ENCODE measurements around the gene NR2C1.
"Not testable (repeated sequence)": the region's sequence is repeated elsewhere in the genome, so short reads cannot be mapped to it uniquely, and the experiment has no call there.

Gene NR2C1

DNA sequence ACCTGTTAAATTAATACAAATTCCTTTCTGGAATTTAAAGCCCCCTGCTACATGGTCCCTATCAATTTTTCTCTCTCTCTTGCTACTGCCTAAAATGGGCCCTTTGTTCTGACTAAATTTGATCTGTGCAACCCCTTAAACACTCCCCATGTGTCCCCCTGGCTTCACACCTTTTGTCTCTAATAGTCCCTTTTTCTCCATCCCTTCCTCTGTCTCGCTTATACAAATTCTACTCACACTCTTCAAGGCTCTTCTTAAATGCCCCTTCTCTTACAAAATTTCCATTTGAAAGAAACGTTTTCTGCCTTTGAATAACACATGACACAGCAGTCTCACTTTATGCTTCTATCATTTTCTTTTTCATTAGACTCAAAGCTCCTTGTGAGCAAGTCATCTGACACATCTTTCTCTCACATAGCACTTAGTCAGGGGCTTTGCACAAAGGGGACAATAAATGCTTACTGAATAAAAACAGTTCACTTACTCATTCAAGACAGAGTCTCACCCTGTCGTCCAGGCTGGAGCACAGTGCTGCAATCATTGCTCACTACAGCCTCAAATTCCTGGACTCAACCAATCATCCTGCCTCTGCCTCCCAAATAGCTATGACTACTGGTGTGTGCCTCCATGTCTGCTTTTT, 41.5 kb upstream of the NR2C1 start:
- DNase-seq (ENCODE audit: low read depth), result no peak
- H3K4me3 ChIP-seq (ENCODE audit: low read length), result no peak overlapping the region
- TF ChIP-seq, protein P1, sequence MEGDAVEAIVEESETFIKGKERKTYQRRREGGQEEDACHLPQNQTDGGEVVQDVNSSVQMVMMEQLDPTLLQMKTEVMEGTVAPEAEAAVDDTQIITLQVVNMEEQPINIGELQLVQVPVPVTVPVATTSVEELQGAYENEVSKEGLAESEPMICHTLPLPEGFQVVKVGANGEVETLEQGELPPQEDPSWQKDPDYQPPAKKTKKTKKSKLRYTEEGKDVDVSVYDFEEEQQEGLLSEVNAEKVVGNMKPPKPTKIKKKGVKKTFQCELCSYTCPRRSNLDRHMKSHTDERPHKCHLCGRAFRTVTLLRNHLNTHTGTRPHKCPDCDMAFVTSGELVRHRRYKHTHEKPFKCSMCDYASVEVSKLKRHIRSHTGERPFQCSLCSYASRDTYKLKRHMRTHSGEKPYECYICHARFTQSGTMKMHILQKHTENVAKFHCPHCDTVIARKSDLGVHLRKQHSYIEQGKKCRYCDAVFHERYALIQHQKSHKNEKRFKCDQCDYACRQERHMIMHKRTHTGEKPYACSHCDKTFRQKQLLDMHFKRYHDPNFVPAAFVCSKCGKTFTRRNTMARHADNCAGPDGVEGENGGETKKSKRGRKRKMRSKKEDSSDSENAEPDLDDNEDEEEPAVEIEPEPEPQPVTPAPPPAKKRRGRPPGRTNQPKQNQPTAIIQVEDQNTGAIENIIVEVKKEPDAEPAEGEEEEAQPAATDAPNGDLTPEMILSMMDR (conservative IDR thresholded peaks at IDR 0.05; ENCODE audit: low read depth, low read length), result no peak

DNA sequence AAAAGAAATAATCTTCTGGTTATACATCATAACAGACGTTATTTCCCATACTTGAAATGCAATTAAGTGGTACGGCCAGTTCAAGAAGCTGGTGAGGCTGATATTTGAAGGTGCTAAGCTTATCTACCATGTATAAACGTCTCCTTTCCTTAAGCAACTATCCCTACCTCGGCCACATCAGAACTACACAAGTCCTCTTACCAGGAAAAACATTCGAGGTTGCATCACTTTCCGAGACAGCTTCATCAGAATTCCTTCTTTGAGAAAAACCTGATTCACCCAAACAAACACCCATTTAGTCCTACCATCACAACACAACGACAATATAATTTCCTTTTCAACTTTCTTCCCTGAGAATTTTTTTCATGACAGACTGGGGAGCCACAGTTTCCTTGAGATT, 33.9 kb upstream of the NR2C1 start:
- TF ChIP-seq, protein P1 (conservative IDR thresholded peaks at IDR 0.05; ENCODE audit: low read depth, low read length), result no peak
- no peak for DNase-seq (ENCODE audit: low read depth)
- no peak overlapping the region for H3K4me3 ChIP-seq (ENCODE audit: low read length)

DNA sequence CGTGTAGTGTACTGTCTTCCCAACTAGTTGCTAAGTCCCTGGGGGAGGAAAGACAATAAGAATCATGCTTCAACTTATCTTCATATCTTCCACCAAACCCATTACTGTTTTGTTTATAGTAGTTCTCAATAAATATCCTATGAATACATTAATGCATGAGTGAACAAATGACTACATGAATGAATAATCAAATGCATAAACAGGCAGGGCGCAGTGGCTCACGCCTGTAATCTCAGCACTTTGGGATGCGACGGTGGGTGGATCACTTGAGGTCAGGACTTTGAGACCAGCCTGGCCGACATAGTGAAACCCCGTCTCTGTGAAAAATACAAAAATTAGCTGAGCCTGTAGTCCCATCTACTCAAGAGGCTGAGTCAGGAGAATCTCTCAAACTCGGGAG, 32.1 kb upstream of the NR2C1 start:
- no peak overlapping the region for H3K4me3 ChIP-seq (ENCODE audit: low read length)
- no peak for DNase-seq (ENCODE audit: low read depth)
- TF ChIP-seq, protein P1 (conservative IDR thresholded peaks at IDR 0.05; ENCODE audit: low read depth, low read length), result no peak

DNA sequence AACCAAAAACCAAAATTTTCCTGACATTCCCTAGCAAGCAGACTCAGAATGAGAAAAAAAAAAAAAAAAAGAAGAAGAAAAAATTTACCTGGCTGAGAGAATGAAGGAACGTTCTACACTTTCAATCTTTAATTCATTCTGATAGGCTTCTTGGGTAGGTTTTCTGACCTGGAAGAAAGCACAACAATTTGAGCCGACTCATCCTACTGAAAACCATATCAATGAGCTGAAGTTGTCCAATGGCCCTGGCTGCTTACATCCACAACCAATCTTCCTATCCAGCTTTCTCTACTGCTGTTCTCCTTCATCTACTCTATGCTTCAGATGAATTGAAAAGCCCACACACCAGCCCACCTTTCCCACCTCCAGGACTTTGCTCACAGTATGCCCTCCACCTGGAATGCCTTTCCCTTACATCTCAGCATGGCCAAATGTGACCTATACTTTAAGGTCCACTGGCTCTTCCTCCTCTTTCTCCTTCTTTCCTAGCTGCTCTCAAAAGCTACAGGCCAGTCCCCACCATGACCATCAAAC, 31.6 kb upstream of the NR2C1 start:
- no peak overlapping the region for H3K4me3 ChIP-seq (ENCODE audit: low read length)
- TF ChIP-seq, protein P1 (conservative IDR thresholded peaks at IDR 0.05; ENCODE audit: low read depth, low read length), result no peak
- DNase-seq (ENCODE audit: low read depth), result no peak

DNA sequence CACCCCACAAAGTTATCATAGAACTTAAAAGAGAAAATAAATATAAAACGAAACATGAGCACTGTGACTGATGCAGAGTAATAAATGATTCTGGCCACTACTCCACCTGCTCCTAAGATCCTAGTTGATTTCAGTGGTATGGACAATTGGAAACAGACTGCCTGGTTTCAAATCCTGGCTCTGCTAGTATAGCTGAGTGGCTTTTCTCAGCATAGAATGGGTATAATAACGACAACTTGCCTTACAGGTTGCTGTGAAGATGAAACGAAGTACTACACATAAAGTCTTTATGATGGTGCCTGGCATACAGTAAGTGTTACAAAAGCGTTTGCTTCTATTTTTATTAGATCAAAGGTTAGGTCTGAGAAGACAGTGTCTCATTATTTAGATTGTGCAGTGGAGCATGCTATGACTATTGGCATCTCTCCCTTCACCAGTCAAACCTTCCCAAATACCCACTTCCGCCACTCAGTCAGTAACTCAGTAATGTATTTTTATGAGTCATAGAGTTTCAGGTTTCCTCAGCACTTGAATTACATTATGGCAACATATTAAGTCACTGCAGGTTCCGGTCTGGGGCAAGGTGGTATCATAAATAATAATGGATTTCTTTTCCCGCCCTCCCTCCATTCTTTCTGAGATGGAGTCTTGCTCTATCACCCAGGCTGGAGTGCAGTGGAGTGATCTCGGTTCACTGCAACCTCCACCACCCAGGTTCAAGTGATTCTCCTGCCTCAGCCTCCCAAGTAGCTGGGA, 29.7 kb upstream of the NR2C1 start:
- TF ChIP-seq, protein P1 (conservative IDR thresholded peaks at IDR 0.05; ENCODE audit: low read depth, low read length), result no peak
- H3K4me3 ChIP-seq (ENCODE audit: low read length), result no peak overlapping the region
- DNase-seq (ENCODE audit: low read depth), result peak; percentile 48

DNA sequence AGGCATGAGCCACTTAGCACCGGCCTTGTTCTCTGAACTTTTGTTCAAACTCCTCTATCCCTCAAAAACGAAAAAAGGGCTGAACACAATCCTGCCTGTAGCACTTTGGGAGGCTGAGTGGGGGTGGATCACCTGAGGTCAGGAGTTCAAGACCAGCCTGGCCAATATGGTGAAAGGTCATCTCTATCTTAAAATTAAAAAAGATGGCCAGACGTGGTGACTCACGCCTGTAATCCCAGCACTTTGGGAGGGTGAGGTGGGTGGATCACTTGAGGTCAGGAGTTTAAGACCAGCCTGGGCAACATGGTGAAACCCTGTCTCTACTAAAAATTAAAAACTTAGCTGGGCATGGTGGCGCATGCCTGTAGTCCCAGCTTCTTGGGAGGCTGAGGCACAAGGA, 28.5 kb upstream of the NR2C1 start:
- DNase-seq (ENCODE audit: low read depth); H3K4me3 ChIP-seq (ENCODE audit: low read length): not testable (repeated sequence)

DNA sequence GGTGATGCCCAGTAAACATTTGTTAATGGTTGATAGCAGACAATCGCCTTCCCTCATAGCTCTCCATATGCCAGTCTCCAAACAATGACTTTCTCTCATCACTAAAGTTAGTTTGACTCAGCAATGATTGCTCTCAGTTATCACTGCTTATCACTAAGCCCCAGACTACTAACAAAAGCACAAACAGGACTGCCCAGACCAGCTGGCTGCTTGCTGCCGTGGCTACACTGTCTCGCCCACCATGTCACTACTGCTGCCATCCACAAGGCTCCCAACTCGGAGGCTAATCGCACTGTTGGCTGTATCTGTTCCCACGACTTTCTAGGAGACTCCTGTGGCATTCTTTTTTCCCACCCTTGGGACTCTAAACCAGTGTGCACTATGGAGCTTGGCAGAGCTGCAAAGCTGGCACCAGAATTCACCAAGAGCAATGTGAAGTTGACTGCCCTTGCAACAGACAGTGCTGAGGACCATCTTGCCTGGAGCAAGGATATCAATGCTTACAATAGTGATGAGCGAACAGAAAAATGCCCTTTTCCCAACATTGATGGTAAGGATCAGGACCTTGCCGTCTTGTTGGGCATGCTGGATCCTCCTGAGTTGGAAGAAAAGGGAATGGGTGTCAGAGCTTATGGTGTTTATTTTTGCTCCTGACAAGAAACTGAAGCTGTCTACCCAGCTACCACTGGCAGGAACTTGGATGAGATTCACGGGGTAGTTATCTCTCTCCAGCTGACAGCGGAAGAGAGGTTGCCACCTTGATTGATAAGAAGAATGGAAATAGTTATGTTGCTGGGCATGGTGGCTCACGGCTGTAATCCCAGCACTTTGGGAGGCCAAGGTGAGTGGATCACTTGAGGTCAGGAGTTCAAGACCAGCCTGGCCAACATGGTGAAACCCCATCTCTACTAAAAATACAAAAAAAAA, 27.1 kb upstream of the NR2C1 start:
- no peak overlapping the region for H3K4me3 ChIP-seq (ENCODE audit: low read length)
- DNase-seq (ENCODE audit: low read depth), result no peak
- TF ChIP-seq, protein P1 (conservative IDR thresholded peaks at IDR 0.05; ENCODE audit: low read depth, low read length), result no peak
